ENCODE data around the gene RAET1G.

Gene RAET1G

DNA sequence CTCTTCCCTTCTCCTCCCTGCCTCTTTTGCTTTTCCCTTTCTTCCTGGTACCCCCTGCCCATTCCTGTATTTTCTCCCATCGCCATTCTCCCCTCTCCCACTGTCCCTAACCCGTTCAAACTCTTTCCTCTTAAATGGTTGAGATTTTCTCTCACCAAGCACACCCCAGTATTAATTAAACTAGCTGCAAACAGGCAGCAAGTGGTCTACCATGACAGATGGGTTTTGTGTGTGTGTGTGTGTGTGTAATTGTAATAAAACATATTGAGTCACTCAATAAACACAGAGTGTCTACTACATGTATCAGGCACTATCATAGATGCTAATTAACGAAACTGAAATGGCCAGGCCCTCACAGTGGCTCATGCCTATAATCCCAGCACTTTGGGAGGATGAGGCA, 31.7 kb downstream of the RAET1G start:
- no peak for DNase-seq

DNA sequence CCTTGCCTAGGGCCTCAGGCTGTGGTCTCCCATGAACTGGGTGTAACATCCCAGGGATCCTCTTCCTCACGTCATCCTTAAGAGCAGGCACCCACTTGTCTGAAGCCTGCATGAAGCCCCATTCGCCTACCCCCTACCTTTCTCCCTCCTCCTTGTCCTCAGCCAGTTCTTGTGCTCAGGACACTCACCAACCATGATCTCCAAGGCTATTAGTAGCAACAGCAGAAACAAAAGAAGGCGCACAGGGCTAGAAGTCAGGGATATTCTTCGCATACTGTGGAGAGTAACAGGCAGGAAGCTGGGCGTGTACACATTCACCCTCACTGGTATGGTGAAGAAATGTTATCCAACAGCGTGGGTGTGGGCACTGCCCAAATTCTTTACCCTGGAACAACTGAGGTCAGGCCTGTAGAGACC, 32.3 kb downstream of the RAET1G start:
- DNase-seq = no peak

DNA sequence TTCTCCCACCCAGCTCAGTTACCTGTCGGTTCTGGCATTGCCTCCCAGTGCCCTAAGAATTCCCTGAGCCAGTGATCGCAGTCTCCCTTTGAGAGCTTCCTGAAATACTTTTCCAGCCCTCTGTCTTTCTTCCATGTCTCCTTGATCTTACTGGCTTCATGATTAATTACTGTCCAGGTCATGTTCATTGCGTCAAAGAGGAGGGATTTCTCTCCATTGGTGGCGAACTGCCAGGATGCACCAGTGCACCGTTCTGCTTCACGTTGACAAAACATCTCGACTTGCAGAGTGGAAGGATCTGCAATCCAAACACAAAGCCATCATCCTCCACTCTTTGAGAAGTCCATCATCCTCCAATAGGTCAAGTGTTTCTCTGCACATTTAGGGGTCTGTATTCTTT, 33.6 kb downstream of the RAET1G start:
- DNase-seq = no peak

DNA sequence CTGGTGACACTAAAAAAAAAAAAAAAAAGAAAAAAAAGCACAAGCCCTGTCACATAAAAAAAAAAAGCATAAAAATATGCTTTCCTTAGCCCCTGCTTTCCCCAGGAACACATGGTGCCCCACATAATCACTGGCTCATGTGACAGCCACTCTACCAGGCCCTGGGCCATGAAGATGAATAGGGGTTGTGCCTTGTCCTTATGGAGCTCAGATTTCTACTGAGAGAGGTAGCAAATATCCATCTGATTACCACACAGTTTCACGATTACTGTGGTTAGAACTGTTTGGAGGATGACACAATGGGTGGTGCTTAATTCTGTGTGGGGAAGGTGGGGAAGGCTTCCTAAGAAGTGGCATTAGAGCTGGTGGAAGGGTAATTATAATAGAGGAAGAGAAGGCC, 34.3 kb downstream of the RAET1G start:
- no peak for DNase-seq

DNA sequence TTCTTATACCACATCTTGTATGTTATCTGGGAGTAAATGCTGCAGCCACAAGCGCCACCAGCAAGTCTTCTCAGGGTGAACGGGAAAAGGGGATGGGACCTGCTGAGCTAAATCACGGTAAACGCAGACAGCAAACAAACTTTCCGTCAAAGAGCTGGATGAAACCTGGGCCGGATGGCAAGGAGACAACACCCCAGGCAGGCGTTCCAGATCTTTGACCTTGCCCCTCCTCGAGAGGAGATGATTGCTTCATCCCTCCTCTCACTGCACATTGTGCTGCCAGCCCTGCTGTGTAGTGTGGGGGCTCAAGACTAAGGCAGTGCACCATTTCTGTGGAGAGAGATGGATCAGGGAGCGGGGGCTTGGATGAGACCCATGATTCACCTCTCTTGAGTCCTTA, 34.8 kb downstream of the RAET1G start:
- DNase-seq = no peak

DNA sequence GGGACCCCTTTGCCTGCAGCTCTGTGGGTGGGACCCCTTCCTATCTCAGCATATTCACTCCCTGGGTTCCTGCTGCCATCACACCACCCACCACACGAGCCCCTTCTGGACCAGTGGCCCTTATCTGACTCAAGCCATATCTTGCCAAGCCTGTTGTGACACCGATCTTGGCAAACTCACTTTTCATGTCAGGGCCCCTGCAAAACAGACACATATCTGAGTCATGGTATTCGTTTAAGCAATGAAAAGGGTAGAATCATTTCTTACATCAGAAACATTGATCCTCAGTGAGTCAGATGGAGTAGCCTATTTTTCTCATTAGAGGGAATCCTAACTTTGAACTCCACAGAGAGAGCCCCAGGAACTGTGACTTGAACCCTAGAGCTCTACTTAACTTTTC, 35.6 kb downstream of the RAET1G start:
- DNase-seq = no peak

DNA sequence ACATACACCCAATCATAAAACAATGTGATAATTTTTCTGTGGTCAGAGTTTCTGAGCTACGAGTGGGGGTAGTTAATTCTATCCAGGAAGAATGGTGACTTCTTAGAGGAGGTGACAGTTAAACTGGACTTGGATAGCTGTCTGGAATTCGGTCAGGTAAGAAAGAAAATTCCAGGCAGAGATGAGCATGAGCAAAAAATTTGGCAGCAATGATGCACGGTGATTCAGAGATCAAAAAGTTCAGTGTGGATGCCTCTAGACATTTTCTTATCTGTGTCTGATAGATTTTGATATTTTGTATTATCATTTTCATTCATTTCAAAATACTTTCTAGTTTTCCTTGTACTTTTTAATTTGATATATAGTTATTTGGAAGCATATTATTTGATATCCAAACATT, 37.0 kb downstream of the RAET1G start:
- no peak for DNase-seq

DNA sequence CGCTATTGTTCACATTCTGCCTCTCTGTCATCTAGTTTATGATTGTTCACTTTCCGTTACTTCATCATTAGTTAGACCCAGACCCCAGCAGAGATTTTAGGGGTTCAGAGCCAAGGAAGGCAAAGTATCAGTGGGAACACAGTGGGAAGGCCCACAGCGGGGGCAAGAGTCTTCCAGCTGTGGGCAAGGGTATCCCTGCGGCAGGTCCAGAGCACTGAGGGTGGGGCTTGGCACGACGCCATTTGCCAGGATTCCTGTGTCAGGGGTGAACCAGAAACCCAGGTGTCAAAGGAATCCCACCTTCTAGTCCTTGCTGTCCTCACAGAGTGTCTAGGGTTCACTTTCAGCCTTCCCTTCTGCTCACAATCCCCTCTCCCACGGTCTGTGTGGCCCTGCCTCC, 38.3 kb downstream of the RAET1G start:
- no peak for DNase-seq

DNA sequence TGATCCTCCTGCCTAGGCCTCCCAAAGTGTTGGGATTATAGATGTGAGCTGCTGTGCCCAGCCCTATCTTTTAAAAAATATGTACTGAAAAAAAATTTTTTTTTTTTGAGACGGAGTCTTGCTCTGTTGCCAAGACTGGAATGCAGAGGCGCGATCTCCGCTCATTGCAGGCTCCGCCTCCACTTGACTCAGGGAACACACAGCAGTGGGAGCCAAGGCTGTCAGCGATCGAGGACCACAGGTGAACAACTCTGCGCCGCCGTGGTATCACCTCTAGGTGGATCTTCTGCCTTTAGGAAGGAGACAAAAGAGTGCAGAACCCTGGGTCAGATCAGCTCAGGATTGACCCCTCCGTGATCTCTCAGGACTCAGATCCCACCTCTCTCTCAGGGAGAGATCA, 38.7 kb downstream of the RAET1G start:
- DNase-seq = no peak

DNA sequence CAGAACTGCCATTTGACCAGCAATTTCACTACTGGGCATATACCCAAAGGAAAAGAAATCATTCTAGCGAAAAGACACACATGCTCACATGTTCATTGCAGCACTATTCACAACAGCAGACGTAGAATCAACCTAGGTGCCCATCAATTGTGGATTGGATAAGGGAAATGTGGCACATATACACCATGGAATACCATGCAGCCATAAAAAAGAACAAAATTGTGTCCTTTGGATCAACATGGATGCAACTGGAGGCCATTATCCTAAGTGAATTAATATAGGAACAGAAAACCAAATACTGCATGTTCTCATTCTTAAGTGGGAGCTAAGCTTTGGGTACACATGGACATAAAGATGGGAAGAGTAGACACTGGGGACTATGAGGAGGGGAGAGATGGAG, 41.1 kb downstream of the RAET1G start:
- no peak for DNase-seq

DNA sequence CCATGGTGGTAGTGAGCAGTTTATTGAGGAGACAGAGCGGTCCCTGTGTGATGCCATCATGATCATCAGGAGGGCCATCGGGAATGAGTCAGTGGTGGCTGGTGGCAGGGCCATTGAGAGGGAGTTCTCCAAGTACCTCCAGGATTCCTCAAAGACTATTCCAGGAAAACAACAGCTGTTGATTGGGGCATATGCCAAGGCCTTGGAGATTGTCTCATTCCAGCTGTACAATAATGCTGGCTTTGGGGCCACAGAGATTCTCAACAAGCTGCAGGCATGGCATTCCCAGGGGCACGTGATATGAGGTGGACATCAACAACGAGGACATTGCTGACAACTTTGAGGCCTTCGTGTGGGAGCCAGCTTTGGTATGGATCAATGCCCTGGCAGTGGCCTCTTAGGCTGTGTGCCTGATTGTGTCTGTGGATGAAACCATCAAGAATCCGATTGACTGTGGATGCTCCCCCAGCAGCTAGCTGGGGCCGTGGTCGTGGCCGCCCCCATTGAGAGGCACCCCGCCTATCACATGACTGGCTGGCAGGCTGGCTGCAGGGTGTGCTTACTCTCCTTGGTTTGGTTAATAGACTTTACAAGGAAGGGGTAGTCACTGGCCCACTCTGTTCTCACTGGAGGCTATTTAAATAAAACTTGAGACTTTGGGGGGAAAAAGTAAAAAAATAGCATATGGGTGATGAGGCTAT, 41.7 kb downstream of the RAET1G start:
- no peak for DNase-seq

DNA sequence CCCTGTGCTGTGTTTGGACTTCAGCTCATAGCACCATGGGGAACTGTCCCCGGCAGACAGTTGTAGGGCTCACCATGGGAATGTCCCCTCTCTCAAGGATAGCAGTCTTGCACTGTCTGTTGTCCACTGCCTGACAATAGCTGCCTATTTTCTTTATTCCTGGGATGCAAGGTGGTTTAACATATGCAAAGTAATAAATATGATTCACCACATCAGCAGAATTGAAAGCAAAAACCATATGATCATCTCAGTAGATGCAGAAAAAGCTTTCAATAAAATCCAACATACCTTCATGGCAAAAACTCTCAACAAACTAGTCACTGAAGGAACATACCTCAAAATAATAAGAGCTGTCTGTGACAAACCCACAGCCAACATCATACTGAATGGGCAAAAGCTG, 45.3 kb downstream of the RAET1G start:
- DNase-seq = no peak

DNA sequence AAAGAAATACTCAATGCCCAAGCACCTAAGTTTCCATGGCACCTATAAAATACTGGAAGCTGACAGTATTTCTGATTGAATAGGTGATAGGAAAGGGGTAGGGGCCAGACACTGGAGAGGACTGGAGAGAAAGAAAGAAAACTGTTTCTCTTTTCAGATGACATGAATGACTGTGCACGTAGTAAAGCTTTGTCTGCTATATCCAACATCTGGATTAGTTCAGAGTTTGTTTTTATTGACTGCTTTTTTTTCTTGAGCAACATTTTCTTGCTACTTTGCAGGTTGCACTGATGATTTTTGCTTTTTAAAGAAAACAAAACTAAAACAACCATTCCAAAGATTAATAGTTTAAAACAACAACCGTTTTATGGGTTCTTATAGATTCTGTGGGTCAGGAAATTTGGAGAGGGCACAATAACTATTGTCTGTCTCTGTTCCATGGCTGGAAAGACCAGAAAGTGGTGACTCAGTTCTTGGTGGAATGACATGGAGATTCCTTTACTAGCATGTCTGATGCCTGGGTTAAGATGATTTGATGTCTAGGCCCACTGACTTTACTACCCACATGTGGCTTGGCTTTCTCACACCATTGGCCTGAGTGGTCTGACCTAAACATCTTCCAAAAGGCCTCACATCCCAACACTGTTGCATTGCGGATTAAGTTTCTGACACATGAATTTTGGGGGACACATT, 46.5 kb downstream of the RAET1G start:
- DNase-seq = no peak

DNA sequence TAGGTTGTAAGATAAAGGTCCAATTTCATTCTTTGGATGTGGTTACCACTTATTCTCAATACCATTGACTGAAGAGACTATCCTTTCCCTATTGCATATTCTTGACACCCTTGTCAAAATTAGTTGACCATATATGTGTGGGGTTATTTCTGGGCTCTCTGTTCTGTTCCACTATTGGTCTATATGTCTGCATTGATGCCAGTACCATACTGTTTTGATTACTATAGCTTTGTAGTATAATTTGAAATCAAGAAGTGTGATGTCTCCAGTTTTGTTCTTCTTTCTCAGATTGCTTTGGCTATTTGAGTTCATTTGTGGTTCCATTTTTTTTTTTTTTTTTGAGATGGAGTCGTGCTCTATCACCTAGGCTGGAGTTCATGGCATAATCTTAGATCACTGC, 50.7 kb downstream of the RAET1G start:
- no peak for DNase-seq

DNA sequence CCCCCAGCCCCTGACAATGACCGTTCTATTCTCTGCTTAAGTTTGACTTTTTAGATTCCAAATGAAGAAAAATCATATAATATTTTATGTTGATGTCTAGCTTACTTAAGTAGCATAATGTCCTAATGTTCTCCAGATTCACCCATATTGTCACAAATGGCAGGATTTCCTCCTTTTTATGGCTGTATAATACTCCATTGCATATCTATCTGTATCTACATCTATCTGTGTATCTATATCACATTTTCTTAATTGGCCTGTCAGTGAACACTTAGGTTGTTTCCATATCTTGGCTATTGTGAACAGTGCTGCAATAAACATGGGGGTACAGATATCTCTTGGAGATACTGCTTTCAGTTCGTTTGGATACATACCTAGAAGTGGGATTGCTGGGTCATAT, 51.7 kb downstream of the RAET1G start:
- no peak for DNase-seq

DNA sequence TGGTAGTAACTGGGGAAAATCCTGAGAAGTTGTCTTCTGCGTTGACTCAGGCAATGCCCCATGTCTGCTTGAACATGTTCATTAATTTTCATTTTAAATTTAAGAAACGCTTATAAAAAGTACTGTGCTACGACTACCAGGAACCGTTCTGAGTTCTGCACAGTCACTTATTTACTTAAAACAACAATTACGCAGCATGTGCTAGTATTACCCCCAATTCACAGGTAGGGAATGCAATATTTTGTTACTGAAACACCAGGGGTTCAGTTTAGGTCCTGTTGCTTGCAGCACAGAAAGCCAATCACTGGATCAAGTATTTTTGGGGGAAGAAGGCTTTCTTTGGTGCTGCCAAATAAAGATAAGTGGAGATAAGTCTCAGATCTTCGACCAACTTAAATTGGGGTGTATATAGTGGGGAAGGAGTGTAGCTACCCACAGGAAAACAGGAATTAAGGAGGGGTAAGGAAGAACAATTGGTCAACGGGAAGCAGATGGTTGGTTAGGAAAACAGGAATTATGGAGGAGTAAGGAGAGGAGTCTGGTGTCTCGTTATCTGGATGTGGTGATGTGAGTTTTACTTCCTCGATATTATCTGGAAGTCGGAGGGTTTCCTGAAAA, 53.5 kb downstream of the RAET1G start:
- no peak for DNase-seq

DNA sequence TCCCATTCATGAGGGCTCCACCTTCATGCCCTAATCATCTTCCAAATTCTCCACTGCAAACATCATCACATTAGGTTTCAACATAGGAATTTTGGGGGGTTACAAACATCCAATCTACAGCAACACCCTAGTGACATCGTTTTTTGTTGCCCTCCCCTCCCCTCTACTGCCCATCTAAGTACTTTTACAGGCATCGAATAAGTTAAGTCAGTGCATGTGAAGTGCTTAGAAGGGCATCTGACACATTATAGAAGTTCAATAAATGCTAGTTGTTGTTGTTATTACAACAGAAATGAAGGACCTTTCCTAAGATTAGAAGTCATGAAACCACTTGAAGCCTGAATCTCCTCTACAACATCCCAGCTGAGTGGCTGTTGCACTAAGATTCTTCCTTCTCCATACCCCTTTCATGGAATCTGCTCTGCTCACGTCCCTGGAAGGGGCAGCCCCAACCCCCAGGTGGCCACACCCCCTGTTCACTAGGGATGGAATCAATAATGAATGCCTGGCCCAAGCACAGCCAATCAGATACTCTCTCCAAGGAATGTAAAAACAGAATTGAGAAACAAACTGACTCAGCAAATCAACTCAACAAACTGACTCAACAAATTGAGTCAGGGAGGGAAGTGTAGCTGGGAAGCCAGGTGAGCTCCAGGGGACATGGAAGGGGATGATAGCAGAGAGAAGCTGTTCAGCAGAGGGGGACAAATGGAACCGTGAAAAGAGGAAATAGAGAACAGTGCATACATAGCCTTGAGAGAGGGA, 54.9 kb downstream of the RAET1G start:
- no peak for DNase-seq

Measured in NCI-H2081 (cell line).